Measurements from ENCODE around the gene CA10. TPM values are rescaled to one million over a fixed set of nuclear protein-coding genes. Genes with fewer than 3 reads are reported as not detected.

CA10 gene
- total RNA-seq, 1 donor from 2014 or later: 0.20 TPM

GRCh38 chr17:51651513-51652298 is 506.8 kb downstream of the CA10 start:
- Mint-ChIP-seq H3K4me1 (peaks cover 10% of the 10 kb centered on the region), H3K9me3 (no peaks in the 10 kb centered on the region), H3K27me3 (ENCODE audit: low read depth) (peaks cover 65% of the 10 kb centered on the region), H3K27ac (no peak overlapping the region), H3K36me3 (no peaks in the 10 kb centered on the region), H3K4me3 (no peak overlapping the region)
- no peak for DNase-seq (ENCODE audit: low spot score in 2 of 2, unreplicated experiment in 2 of 2)
- TF ChIP-seq CTCF (IDR thresholded peaks at IDR 0.05; ENCODE audit: unreplicated experiment): no peak

- Mint-ChIP-seq H3K36me3 (no peaks in the 10 kb centered on the region), H3K27me3 (ENCODE audit: low read depth) (peaks cover 60% of the 10 kb centered on the region), H3K4me1 (peaks cover 10% of the 10 kb centered on the region), H3K27ac (no peak overlapping the region), H3K9me3 (no peaks in the 10 kb centered on the region), H3K4me3 (no peak overlapping the region)
- TF ChIP-seq CTCF (IDR thresholded peaks at IDR 0.05; ENCODE audit: unreplicated experiment): no peak
- DNase-seq (ENCODE audit: low spot score in 2 of 2, unreplicated experiment in 2 of 2): no peak
These were observed 507.7 kb downstream of the CA10 start for GRCh38 chr17:51650772-51651171.

DNA sequence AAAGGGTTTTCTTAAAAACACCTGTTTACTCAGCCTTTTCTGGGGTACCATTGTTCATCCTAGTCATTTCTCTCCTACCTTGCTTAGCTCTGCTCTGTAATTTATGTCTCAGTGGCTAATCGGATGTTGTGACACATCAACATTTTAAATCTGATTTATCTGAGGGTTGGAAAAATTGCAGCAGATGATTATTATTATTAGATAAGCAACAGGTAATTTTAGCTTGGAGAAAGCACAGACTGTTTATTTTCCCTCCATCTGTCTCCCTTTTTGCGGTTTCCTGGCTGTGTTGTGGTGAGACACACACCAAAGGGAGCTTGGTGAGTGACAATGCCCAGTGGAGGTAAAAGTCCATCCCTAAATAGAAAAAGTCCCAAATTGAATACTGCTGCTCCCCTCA is 508.3 kb downstream of the CA10 start:
- no peaks in the 10 kb centered on the region for H3K9me3 Mint-ChIP-seq
- no peak overlapping the region for H3K27ac Mint-ChIP-seq
- H3K4me1 Mint-ChIP-seq: peaks cover 10% of the 10 kb centered on the region
- H3K36me3 Mint-ChIP-seq: no peaks in the 10 kb centered on the region
- no peak for TF ChIP-seq CTCF (IDR thresholded peaks at IDR 0.05; ENCODE audit: unreplicated experiment)
- no peak for DNase-seq (ENCODE audit: low spot score in 2 of 2, unreplicated experiment in 2 of 2)
- peaks cover 56% of the 10 kb centered on the region for H3K27me3 Mint-ChIP-seq (ENCODE audit: low read depth)
- H3K4me3 Mint-ChIP-seq: no peak overlapping the region

DNA sequence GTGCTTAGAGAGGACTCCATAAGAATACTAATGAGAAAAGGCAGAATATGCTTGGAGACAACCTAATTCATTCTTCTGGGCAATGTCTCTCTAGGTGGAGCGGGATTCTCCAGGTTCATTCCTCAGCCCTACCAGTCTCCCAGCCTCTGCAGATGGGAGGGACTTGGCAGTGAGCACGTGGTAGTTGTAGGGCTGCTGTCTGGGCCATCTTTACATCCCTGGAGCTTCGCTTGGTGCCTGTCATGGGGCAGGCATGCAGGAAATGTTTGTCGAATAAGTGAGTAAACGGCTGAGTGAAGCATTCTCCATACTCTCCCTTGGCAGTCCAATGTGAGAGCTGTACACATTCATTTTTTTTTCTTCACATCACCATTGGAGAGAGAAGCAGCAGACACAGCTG is 510.7 kb downstream of the CA10 start:
- no peak overlapping the region for H3K4me3 Mint-ChIP-seq
- TF ChIP-seq CTCF (IDR thresholded peaks at IDR 0.05; ENCODE audit: unreplicated experiment): no peak
- H3K27ac Mint-ChIP-seq: no peak overlapping the region
- H3K36me3 Mint-ChIP-seq: no peaks in the 10 kb centered on the region
- peaks cover 66% of the 10 kb centered on the region for H3K27me3 Mint-ChIP-seq (ENCODE audit: low read depth)
- H3K4me1 Mint-ChIP-seq: peaks cover 10% of the 10 kb centered on the region
- no peak for DNase-seq (ENCODE audit: low spot score in 2 of 2, unreplicated experiment in 2 of 2)
- H3K9me3 Mint-ChIP-seq: no peaks in the 10 kb centered on the region

DNA sequence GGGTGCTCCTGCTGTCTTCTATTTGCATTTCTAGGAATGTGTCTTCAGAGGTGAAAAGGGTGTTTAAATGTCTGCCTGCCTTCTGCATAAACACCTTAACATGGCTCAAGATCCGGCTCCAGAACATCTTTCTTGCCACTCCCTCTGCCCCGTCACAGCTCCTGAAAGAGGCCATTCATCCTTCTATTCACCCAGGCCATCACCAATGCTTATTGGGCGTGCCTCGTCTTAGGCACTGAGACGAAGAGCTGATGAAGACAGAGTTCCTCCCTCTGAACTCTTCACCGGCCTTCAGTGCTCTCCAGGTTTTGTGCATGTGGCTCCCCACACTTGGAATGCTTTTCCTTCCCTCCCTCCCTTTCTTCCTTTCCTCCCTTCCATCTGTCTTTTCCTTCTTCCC is 511.4 kb downstream of the CA10 start:
- DNase-seq (ENCODE audit: low spot score in 2 of 2, unreplicated experiment in 2 of 2): no peak
- H3K4me1 Mint-ChIP-seq: peaks cover 10% of the 10 kb centered on the region
- H3K27me3 Mint-ChIP-seq (ENCODE audit: low read depth): peaks cover 69% of the 10 kb centered on the region
- no peak overlapping the region for H3K27ac Mint-ChIP-seq
- H3K36me3 Mint-ChIP-seq: no peaks in the 10 kb centered on the region
- H3K9me3 Mint-ChIP-seq: no peaks in the 10 kb centered on the region
- no peak overlapping the region for H3K4me3 Mint-ChIP-seq
- TF ChIP-seq CTCF (IDR thresholded peaks at IDR 0.05; ENCODE audit: unreplicated experiment): no peak

All from mesothelial cell of epicardium (in vitro differentiated cells).